GM19324 (cell line): ENCODE results near the gene DUSP18.
"Not testable (repeated sequence)": the region's sequence is repeated elsewhere in the genome, so short reads cannot be mapped to it uniquely, and the experiment has no call there.

Experiments used
- ATAC-seq: cut with Tn5 transposase; IDR thresholded peaks from one replicate; pipeline ENCODE4 v1.9.1; 2021; ENCODE audit warnings: mild to moderate bottlenecking, moderate library complexity; ENCODE audit not compliant: unreplicated experiment, low FRiP score

The DUSP18 gene

GRCh38 chr22:30679895-30680690, 12.4 kb upstream of the DUSP18 start:
- not testable (repeated sequence) for ATAC-seq

- ATAC-seq, result not testable (repeated sequence)
These were observed 8.9 kb upstream of the DUSP18 start for GRCh38 chr22:30676565-30676964.

- ATAC-seq, result no peak
These were observed 7.8 kb upstream of the DUSP18 start for GRCh38 chr22:30675436-30675835.

GRCh38 chr22:30674482-30674881, 6.8 kb upstream of the DUSP18 start:
- ATAC-seq, result no peak

GRCh38 chr22:30673136-30673535, 5.5 kb upstream of the DUSP18 start:
- no peak for ATAC-seq

- no peak for ATAC-seq
These were observed 3.4 kb upstream of the DUSP18 start for GRCh38 chr22:30671071-30671470.

- ATAC-seq, result no peak
These were observed 673 bp upstream of the DUSP18 start for GRCh38 chr22:30668386-30668710.

GRCh38 chr22:30667107-30667493, 575 bp downstream of the DUSP18 start:
- no peak for ATAC-seq

GRCh38 chr22:30665786-30666185, 1.9 kb downstream of the DUSP18 start:
- ATAC-seq, result no peak

- no peak for ATAC-seq
These were observed 2.4 kb downstream of the DUSP18 start for GRCh38 chr22:30665266-30665665.

GRCh38 chr22:30664798-30665197, 2.9 kb downstream of the DUSP18 start:
- ATAC-seq, result no peak

- ATAC-seq, result no peak
These were observed 5.6 kb downstream of the DUSP18 start for GRCh38 chr22:30662040-30662439.

GRCh38 chr22:30655532-30655931, 12.1 kb downstream of the DUSP18 start:
- no peak for ATAC-seq

- ATAC-seq, result no peak
These were observed 13.3 kb downstream of the DUSP18 start for GRCh38 chr22:30654361-30654760.

- no peak for ATAC-seq
These were observed 14.8 kb downstream of the DUSP18 start for GRCh38 chr22:30652852-30653251.

GRCh38 chr22:30650508-30651116, 17.1 kb downstream of the DUSP18 start:
- no peak for ATAC-seq

- no peak for ATAC-seq
These were observed 18.2 kb downstream of the DUSP18 start for GRCh38 chr22:30649430-30650007.

- ATAC-seq, result no peak
These were observed 18.9 kb downstream of the DUSP18 start for GRCh38 chr22:30648825-30649224.

- ATAC-seq, result no peak
These were observed 20.1 kb downstream of the DUSP18 start for GRCh38 chr22:30647536-30647935.

GRCh38 chr22:30646518-30647160, 21.0 kb downstream of the DUSP18 start:
- no peak for ATAC-seq

GRCh38 chr22:30643055-30643875, 24.4 kb downstream of the DUSP18 start:
- no peak for ATAC-seq
